Astrocyte (in vitro differentiated cells and primary cell): ENCODE results near the gene SLBP. TPM values are rescaled to one million over a fixed set of nuclear protein-coding genes. Genes with fewer than 3 reads are reported as not detected.

Experiments
- DNase-seq: peaks from one replicate; pipeline ENCODE4 v3.0.0-alpha.2; 2010; ENCODE audit warnings: low read depth
- FAIRE-seq: peaks from 2 replicates; lab custom pipeline; 2011; peaks lifted over from hg19 to GRCh38; lab: Jason Lieb, UNC
- H2AFZ ChIP-seq: 2 replicates; pipeline ENCODE4 v1.6.0; 2012; ENCODE audit warnings: low read depth, low read length, inconsistent platforms
- H3K27ac ChIP-seq: 2 replicates; pipeline ENCODE4 v1.5.1; 2011; ENCODE audit warnings: low read depth, low read length, inconsistent platforms
- H3K27me3 ChIP-seq: 2 replicates; pipeline ENCODE4 v1.6.0; 2011; ENCODE audit warnings: low read length, inconsistent platforms; ENCODE audit not compliant: insufficient read depth
- H3K36me3 ChIP-seq: 2 replicates; pipeline ENCODE4 v1.5.1; 2011; ENCODE audit warnings: low read length, inconsistent platforms; ENCODE audit not compliant: insufficient read depth
- H3K4me1 ChIP-seq: 2 replicates; pipeline ENCODE4 v1.5.1; 2011; ENCODE audit warnings: low read length, inconsistent platforms; ENCODE audit not compliant: insufficient read depth
- H3K4me2 ChIP-seq: 2 replicates; pipeline ENCODE4 v1.6.0; 2012; ENCODE audit warnings: low read length, inconsistent platforms
- H3K4me3 ChIP-seq: 2 replicates; pipeline ENCODE4 v1.5.1; 2011; ENCODE audit warnings: low read depth, mild to moderate bottlenecking, low read length, inconsistent platforms; ENCODE audit not compliant: insufficient read depth
- H3K79me2 ChIP-seq: 2 replicates; pipeline ENCODE4 v1.6.0; 2012; ENCODE audit warnings: mild to moderate bottlenecking, low read length, inconsistent platforms; ENCODE audit not compliant: insufficient read depth
- H3K9ac ChIP-seq: 2 replicates; pipeline ENCODE4 v1.6.0; 2012; ENCODE audit warnings: mild to moderate bottlenecking, low read length, inconsistent platforms
- H3K9me3 ChIP-seq: 2 replicates; pipeline ENCODE4 v1.5.1; 2012; ENCODE audit warnings: low read depth, mild to moderate bottlenecking, low read length, inconsistent platforms; ENCODE audit not compliant: insufficient read depth
- H4K20me1 ChIP-seq: 2 replicates; pipeline ENCODE4 v1.6.0; 2012; ENCODE audit warnings: low read length, inconsistent platforms; ENCODE audit not compliant: insufficient read depth
- H3K27ac Mint-ChIP-seq: one replicate; pipeline ENCODE4 v1.8.0; 2021; ENCODE audit warnings: mild to moderate bottlenecking, mixed read lengths; ENCODE audit not compliant: unreplicated experiment
- H3K27me3 Mint-ChIP-seq: one replicate; pipeline ENCODE4 v1.8.0; 2021; ENCODE audit warnings: low read depth, mixed read lengths; ENCODE audit not compliant: unreplicated experiment
- H3K36me3 Mint-ChIP-seq: one replicate; pipeline ENCODE4 v1.8.0; 2021; ENCODE audit warnings: low read depth, mixed read lengths; ENCODE audit not compliant: unreplicated experiment
- H3K4me1 Mint-ChIP-seq: one replicate; pipeline ENCODE4 v1.8.0; 2021; ENCODE audit warnings: low read depth, mixed read lengths; ENCODE audit not compliant: unreplicated experiment
- H3K4me3 Mint-ChIP-seq: one replicate; pipeline ENCODE4 v1.8.0; 2021; ENCODE audit warnings: mild to moderate bottlenecking, moderate library complexity, mixed read lengths; ENCODE audit not compliant: unreplicated experiment
- H3K9me3 Mint-ChIP-seq: one replicate; pipeline ENCODE4 v1.8.0; 2021; ENCODE audit warnings: mild to moderate bottlenecking, mixed read lengths; ENCODE audit not compliant: unreplicated experiment
- EZH2 ChIP-seq: IDR thresholded peaks from 2 replicates; pipeline ENCODE4 v1.6.1; 2012; ENCODE audit warnings: mild to moderate bottlenecking, low read length, inconsistent platforms; ENCODE audit not compliant: insufficient read depth
- total RNA-seq: library from RNA; stranded (reverse); gene quantifications from 2 replicates; pipeline ENCODE4 v1.2.1, GENCODE V29; 2021
- TF ChIP-seq, protein P1 (sequence below): IDR thresholded peaks from 2 replicates; pipeline ENCODE4 v1.5.1; 2011; ENCODE audit warnings: low read depth, mild to moderate bottlenecking, inconsistent platforms, low read length, moderate library complexity; ENCODE audit not compliant: insufficient read depth

Gene SLBP
- total RNA-seq, 1 donor from 2014 or later: 44.5 TPM

DNA sequence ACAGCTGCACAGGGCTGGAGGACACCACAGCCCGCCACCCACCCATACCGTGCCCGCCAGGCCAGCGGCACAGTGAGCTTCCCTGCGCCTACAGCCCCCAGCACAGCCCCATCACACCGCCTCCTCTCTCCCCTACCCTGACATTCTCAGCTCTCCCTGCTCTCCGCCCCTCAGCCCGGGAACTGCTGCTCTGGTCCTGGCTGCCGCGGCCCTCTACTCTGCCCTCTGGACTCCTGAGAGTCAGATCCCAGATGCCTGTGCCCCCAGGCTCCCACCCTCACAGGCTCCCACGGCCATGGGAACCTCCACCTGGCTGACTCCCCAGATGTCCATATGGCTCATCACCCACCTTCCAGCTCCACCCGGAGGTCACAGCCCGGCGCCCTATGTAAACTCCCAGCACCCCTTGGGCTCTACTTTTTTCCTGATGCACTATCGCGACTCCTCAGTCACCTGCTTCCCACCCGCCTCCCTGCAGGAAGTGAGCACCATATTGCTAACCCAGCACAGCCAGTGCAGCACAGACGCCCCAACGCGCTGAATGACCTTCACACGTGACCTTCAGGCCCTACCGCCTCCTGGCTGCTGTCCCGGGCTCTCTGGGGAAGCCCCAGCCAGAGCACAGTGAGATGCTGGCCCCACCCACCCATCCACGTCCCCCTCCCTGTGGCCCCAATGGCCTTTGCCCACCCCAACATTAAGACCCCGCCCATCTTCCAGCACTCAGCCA lies 51.0 kb downstream of the SLBP start:
- H3K4me3 ChIP-seq: no peak overlapping the region
- H3K9me3 ChIP-seq: no peaks in the 10 kb centered on the region
- no peak overlapping the region for H3K27ac ChIP-seq
- no peak overlapping the region for H3K9ac ChIP-seq
- H3K36me3 ChIP-seq: no peaks in the 10 kb centered on the region
- peaks cover 2% of the 10 kb centered on the region for H3K36me3 Mint-ChIP-seq
- no peak overlapping the region for H3K4me3 Mint-ChIP-seq
- H4K20me1 ChIP-seq: no peaks in the 10 kb centered on the region
- peaks cover 9% of the 10 kb centered on the region for H3K27me3 Mint-ChIP-seq
- no peaks in the 10 kb centered on the region for H3K4me1 ChIP-seq
- TF ChIP-seq, protein P1, sequence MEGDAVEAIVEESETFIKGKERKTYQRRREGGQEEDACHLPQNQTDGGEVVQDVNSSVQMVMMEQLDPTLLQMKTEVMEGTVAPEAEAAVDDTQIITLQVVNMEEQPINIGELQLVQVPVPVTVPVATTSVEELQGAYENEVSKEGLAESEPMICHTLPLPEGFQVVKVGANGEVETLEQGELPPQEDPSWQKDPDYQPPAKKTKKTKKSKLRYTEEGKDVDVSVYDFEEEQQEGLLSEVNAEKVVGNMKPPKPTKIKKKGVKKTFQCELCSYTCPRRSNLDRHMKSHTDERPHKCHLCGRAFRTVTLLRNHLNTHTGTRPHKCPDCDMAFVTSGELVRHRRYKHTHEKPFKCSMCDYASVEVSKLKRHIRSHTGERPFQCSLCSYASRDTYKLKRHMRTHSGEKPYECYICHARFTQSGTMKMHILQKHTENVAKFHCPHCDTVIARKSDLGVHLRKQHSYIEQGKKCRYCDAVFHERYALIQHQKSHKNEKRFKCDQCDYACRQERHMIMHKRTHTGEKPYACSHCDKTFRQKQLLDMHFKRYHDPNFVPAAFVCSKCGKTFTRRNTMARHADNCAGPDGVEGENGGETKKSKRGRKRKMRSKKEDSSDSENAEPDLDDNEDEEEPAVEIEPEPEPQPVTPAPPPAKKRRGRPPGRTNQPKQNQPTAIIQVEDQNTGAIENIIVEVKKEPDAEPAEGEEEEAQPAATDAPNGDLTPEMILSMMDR: no peak
- TF ChIP-seq EZH2: no peak
- H3K79me2 ChIP-seq: no peaks in the 10 kb centered on the region
- no peak overlapping the region for H3K27ac Mint-ChIP-seq
- DNase-seq (no peak), FAIRE-seq (no peak)
- H3K9me3 Mint-ChIP-seq: no peaks in the 10 kb centered on the region
- H3K4me2 ChIP-seq: no peak overlapping the region
- peaks cover 3% of the 10 kb centered on the region for H3K4me1 Mint-ChIP-seq
- H3K27me3 ChIP-seq: no peaks in the 10 kb centered on the region
- no peak overlapping the region for H2AFZ ChIP-seq

DNA sequence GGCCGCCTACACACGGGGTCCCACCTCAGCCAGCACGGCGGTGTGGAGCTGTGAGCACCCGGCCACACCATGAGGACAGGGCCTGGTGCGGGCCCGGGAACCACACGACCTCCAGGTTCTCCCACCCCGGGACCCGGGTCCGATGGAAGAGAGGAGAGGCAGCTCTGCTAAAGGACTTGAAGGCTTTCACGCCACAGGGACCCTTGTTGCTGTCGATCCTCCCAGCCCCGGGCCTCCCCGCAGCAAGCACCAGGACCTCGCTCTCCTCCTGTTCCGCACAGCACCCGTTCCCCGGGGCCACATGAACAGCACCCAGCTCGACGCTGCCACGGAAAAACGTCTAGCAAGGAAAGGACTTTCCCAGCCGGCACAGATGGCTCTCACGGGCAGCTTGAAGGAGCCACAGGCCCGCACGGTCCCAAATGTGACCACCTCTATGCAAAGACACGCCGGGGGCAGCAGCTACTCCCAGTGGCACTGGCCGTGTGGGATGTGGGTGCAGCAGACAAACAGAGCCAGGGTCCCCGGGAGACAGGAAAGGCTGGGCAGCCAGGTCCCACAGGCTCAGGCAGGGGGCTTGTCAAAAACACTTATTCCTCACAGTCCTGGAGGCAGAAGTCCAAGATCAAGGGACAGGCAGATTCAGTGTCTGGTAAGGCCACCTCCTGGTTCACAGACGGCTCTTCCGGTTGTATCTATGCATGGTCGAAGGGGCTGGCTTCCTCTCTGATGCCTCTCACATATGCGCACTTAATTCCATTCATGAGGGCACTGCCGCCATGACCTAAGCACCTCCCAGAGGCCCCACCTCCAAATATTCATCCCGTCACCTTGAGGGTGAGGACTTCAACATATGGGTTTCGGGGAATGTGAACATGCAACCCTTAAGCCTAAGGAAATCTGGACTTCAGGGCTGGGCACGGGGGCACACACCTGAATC lies 52.7 kb downstream of the SLBP start:
- H3K36me3 ChIP-seq: no peaks in the 10 kb centered on the region
- H3K27me3 Mint-ChIP-seq: peaks cover 14% of the 10 kb centered on the region
- H4K20me1 ChIP-seq: no peaks in the 10 kb centered on the region
- H3K79me2 ChIP-seq: no peaks in the 10 kb centered on the region
- no peak for TF ChIP-seq EZH2
- TF ChIP-seq, protein P1: no peak
- H3K4me1 ChIP-seq: no peaks in the 10 kb centered on the region
- H3K9me3 ChIP-seq: no peaks in the 10 kb centered on the region
- no peak overlapping the region for H3K4me3 ChIP-seq
- no peak for FAIRE-seq
- no peak overlapping the region for H3K4me3 Mint-ChIP-seq
- no peak overlapping the region for H3K27ac Mint-ChIP-seq
- no peaks in the 10 kb centered on the region for H3K9me3 Mint-ChIP-seq
- H3K36me3 Mint-ChIP-seq: peaks cover 2% of the 10 kb centered on the region
- no peak for DNase-seq
- no peak overlapping the region for H3K9ac ChIP-seq
- H3K27me3 ChIP-seq: no peaks in the 10 kb centered on the region
- no peak overlapping the region for H3K27ac ChIP-seq
- H3K4me1 Mint-ChIP-seq: peaks cover 3% of the 10 kb centered on the region
- no peak overlapping the region for H3K4me2 ChIP-seq
- H2AFZ ChIP-seq: no peak overlapping the region
